BE2C (cell line): ENCODE results near the gene PLPPR1.

Experiments used
- DNase-seq: peaks from one replicate; pipeline ENCODE4 v3.0.0-alpha.2; 2020
- H3K27me3 ChIP-seq: fragments of 250-450 bp; sonication (Bioruptor Pico); 2 replicates; pipeline ENCODE4 v1.5.1; 2020; ENCODE audit warnings: mild to moderate bottlenecking
- H3K36me3 ChIP-seq: fragments of 250-450 bp; sonication (Bioruptor Pico); 2 replicates; pipeline ENCODE4 v1.5.1; 2020; ENCODE audit warnings: mild to moderate bottlenecking
- H3K4me1 ChIP-seq: fragments of 250-450 bp; sonication (Bioruptor Pico); 2 replicates; pipeline ENCODE4 v1.5.1; 2020
- H3K4me3 ChIP-seq: 2 replicates; pipeline ENCODE4 v1.5.1; 2011; ENCODE audit warnings: low read depth, low read length
- H3K9me3 ChIP-seq: fragments of 250-450 bp; sonication (Bioruptor Pico); 2 replicates; pipeline ENCODE4 v1.5.1; 2020
- CTCF ChIP-seq: IDR thresholded peaks from 2 replicates; pipeline ENCODE4 v1.5.1; 2012; ENCODE audit warnings: mild to moderate bottlenecking, low read depth, low read length

PLPPR1 gene

GRCh38 chr9:101148344-101148743 lies 119.8 kb downstream of the PLPPR1 start:
- DNase-seq, result no peak
- H3K4me1 ChIP-seq, result no peaks in the 10 kb centered on the region
- TF ChIP-seq CTCF, result no peak
- no peaks in the 10 kb centered on the region for H3K27me3 ChIP-seq
- H3K36me3 ChIP-seq, result no peaks in the 10 kb centered on the region
- H3K4me3 ChIP-seq, result no peak overlapping the region
- H3K9me3 ChIP-seq, result no peaks in the 10 kb centered on the region

GRCh38 chr9:101158361-101158760 lies 129.8 kb downstream of the PLPPR1 start:
- no peaks in the 10 kb centered on the region for H3K27me3 ChIP-seq
- no peak for DNase-seq
- H3K4me1 ChIP-seq, result no peaks in the 10 kb centered on the region
- no peak overlapping the region for H3K4me3 ChIP-seq
- H3K36me3 ChIP-seq, result no peaks in the 10 kb centered on the region
- no peaks in the 10 kb centered on the region for H3K9me3 ChIP-seq
- no peak for TF ChIP-seq CTCF

DNA sequence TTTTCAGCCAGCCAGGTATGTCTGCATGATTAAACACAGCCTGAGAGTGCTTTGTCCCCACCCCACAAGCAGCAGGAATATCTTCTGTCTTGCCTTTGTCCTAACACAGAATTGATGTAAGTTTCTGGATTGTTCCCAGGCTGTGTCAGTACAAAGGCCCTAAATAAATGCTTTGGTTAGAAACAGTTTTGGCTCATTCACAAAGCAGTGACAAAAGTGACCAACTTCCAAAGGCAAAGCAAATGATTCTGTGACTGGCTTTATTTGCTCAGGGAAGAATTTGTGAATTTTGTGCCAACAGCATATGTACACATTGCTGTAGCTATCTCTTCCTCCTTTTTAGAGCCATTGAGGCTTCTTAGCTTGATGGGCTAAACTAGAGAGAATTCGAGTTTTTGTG lies 133.7 kb downstream of the PLPPR1 start:
- no peaks in the 10 kb centered on the region for H3K36me3 ChIP-seq
- no peaks in the 10 kb centered on the region for H3K9me3 ChIP-seq
- no peaks in the 10 kb centered on the region for H3K27me3 ChIP-seq
- no peak for DNase-seq
- no peak overlapping the region for H3K4me3 ChIP-seq
- TF ChIP-seq CTCF, result no peak
- no peaks in the 10 kb centered on the region for H3K4me1 ChIP-seq

GRCh38 chr9:101165131-101165530 lies 136.6 kb downstream of the PLPPR1 start:
- no peak for DNase-seq
- no peaks in the 10 kb centered on the region for H3K9me3 ChIP-seq
- H3K4me1 ChIP-seq, result no peaks in the 10 kb centered on the region
- H3K4me3 ChIP-seq, result no peak overlapping the region
- no peaks in the 10 kb centered on the region for H3K36me3 ChIP-seq
- no peak for TF ChIP-seq CTCF
- H3K27me3 ChIP-seq, result no peaks in the 10 kb centered on the region

- no peak for TF ChIP-seq CTCF
- Histone ChIP-seq H3K4me1 (no peaks in the 10 kb centered on the region), H3K27me3 (no peaks in the 10 kb centered on the region), H3K36me3 (no peaks in the 10 kb centered on the region), H3K4me3 (no peak overlapping the region), H3K9me3 (no peaks in the 10 kb centered on the region)
- no peak for DNase-seq
Measured at GRCh38 chr9:101167490-101168134, 139.1 kb downstream of the PLPPR1 start.

DNA sequence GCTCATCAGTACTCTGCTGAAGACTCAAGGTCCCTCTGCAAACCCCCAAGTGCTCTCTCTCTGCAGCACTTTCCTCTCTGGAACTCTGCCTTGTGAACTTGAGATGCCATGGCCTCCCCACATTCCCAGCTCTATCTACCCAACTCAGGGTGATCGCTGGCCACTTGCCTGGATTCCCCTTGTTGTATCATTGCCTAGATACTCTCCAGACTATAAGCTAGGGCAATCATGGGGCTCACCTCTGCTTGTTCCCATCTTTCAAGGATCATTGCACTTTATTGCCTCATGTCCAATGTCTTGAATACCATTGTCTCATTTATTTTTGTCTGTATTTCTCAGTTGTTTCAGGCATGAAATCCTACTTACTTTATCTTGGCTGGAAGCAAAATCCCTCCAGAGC lies 144.1 kb downstream of the PLPPR1 start:
- DNase-seq, result no peak
- no peak for TF ChIP-seq CTCF
- H3K27me3 ChIP-seq, result no peaks in the 10 kb centered on the region
- H3K4me3 ChIP-seq, result no peak overlapping the region
- no peaks in the 10 kb centered on the region for H3K36me3 ChIP-seq
- no peaks in the 10 kb centered on the region for H3K4me1 ChIP-seq
- no peaks in the 10 kb centered on the region for H3K9me3 ChIP-seq
